Thyroid gland (tissue), 4 donors: ENCODE results near the gene CLPX. TPM values are rescaled to one million over a fixed set of nuclear protein-coding genes. Genes with fewer than 3 reads are reported as not detected.

ENCODE experiments used
- DNase-seq, 2 donors: peaks; one replicate each; pipeline ENCODE4 v3.0.0-alpha.2; 2019
- H3K27ac ChIP-seq, 3 donors: fragments of 200-600 bp; sonication (generic); 1 replicate in 2 of 3; 2 replicates in 1 of 3; pipeline ENCODE4 v1.5.1; 2016 to 2019; ENCODE audit warnings: mild to moderate bottlenecking in 1 of 3, moderate library complexity in 1 of 3
- H3K27me3 ChIP-seq: fragments of 200-600 bp; sonication (generic); one replicate; pipeline ENCODE4 v1.5.1; 2019
- H3K36me3 ChIP-seq, 2 donors: fragments of 200-600 bp; sonication (generic); one replicate each; pipeline ENCODE4 v1.5.1; 2016 to 2019
- H3K4me1 ChIP-seq, 2 donors: fragments of 200-600 bp; sonication (generic); one replicate each; pipeline ENCODE4 v1.5.1; 2017 to 2019
- H3K4me3 ChIP-seq, 3 donors: fragments of 200-600 bp; sonication (generic); replicated peaks in 1 of 3; 1 replicate in 2 of 3; 2 replicates in 1 of 3; pipeline ENCODE4 v1.5.1; 2016; ENCODE audit warnings: mild to moderate bottlenecking in 1 of 3
- H3K9me3 ChIP-seq: fragments of 200-600 bp; sonication (generic); one replicate; pipeline ENCODE4 v1.5.1; 2017
- POLR2A ChIP-seq, 2 donors: fragments of 450-650 bp; IDR thresholded peaks; one replicate each; pipeline ENCODE4 v1.6.1; 2017; ENCODE audit warnings: antibody characterized with exemption in 2 of 2, mild to moderate bottlenecking in 2 of 2, moderate library complexity in 1 of 2
- WGBS, 2 donors: methylation state at CpG; one replicate each; pipeline ENCODE4 v1.1.5; 2017; 5-methylcytosine and 5-hydroxymethylcytosine counted together
- intact Hi-C: fragments of 100-400 bp; cut with DNase I; formaldehyde crosslinking; loops from one replicate; pipeline ENCODE4 v1.15.1; 2023
- total RNA-seq, 4 donors: library from RNA; depleted of rRNA; stranded (reverse); fragments of >200 nt; gene quantifications; one replicate each; pipeline ENCODE4 v1.2.3, GENCODE V29; 2016
- TF ChIP-seq, protein P1 (sequence below), 6 experiments: fragments of 200-600 bp in 3 of 6; fragments of 450-650 bp in 3 of 6; sonication (generic) in 3 of 6; IDR thresholded peaks; one replicate each; pipeline ENCODE4 v1.5.1; 2016 to 2019; ENCODE audit warnings: antibody characterized with exemption in 6 of 6, mild to moderate bottlenecking in 2 of 6, inconsistent platforms in 1 of 6, moderate library complexity in 1 of 6

The CLPX gene
- total RNA-seq, 4 donors from 2014 or later = 37.9 to 57.5 (median 46.4) TPM

- Histone ChIP-seq H3K36me3 (no peaks in the 10 kb centered on the region), H3K9me3 (no peaks in the 10 kb centered on the region), H3K4me1 (peaks cover 19 to 33% of the 10 kb centered on the region in 2 donors), H3K27me3 (no peaks in the 10 kb centered on the region), H3K27ac (no peak overlapping the region), H3K4me3 (no peak overlapping the region)
- DNase-seq = no peak
- intact Hi-C loops = no loop called here
- WGBS, 2 donors = 94 to 99% methylated on average over 11 to 20 of the region's 20 CpGs
- TF ChIP-seq POLR2A (IDR thresholded peaks at IDR 0.05) = no peak
- TF ChIP-seq, protein P1, sequence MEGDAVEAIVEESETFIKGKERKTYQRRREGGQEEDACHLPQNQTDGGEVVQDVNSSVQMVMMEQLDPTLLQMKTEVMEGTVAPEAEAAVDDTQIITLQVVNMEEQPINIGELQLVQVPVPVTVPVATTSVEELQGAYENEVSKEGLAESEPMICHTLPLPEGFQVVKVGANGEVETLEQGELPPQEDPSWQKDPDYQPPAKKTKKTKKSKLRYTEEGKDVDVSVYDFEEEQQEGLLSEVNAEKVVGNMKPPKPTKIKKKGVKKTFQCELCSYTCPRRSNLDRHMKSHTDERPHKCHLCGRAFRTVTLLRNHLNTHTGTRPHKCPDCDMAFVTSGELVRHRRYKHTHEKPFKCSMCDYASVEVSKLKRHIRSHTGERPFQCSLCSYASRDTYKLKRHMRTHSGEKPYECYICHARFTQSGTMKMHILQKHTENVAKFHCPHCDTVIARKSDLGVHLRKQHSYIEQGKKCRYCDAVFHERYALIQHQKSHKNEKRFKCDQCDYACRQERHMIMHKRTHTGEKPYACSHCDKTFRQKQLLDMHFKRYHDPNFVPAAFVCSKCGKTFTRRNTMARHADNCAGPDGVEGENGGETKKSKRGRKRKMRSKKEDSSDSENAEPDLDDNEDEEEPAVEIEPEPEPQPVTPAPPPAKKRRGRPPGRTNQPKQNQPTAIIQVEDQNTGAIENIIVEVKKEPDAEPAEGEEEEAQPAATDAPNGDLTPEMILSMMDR (IDR thresholded peaks at IDR 0.05) = no peak
These were observed 21.6 kb upstream of the CLPX start for GRCh38 chr15:65206750-65207149.

GRCh38 chr15:65204931-65205660, 20.0 kb upstream of the CLPX start:
- intact Hi-C loops = no loop called here
- no peak overlapping the region for H3K27ac ChIP-seq
- no peak for TF ChIP-seq POLR2A (IDR thresholded peaks at IDR 0.05)
- TF ChIP-seq, protein P1 (IDR thresholded peaks at IDR 0.05) = no peak
- WGBS, 2 donors = 93 to 96% methylated on average over 12 of the region's 12 CpGs
- H3K4me1 ChIP-seq = peaks cover 9 to 16% of the 10 kb centered on the region in 2 donors
- no peaks in the 10 kb centered on the region for H3K36me3 ChIP-seq
- H3K27me3 ChIP-seq = no peaks in the 10 kb centered on the region
- no peak overlapping the region for H3K4me3 ChIP-seq
- DNase-seq = no peak
- H3K9me3 ChIP-seq = no peaks in the 10 kb centered on the region

- no peak overlapping the region for H3K27ac ChIP-seq
- H3K27me3 ChIP-seq = no peaks in the 10 kb centered on the region
- WGBS, 2 donors = 89 to 91% methylated on average over 6 of the region's 6 CpGs
- H3K9me3 ChIP-seq = no peaks in the 10 kb centered on the region
- intact Hi-C loops = no loop called here
- no peaks in the 10 kb centered on the region for H3K36me3 ChIP-seq
- peaks cover 3 to 9% of the 10 kb centered on the region in 2 donors for H3K4me1 ChIP-seq
- TF ChIP-seq POLR2A (IDR thresholded peaks at IDR 0.05) = no peak
- TF ChIP-seq, protein P1 (IDR thresholded peaks at IDR 0.05) = no peak
- no peak overlapping the region for H3K4me3 ChIP-seq
- no peak for DNase-seq
These were observed 19.2 kb upstream of the CLPX start for GRCh38 chr15:65204236-65204930.

GRCh38 chr15:65201918-65202317, 16.8 kb upstream of the CLPX start:
- DNase-seq = no peak
- TF ChIP-seq, protein P1 (IDR thresholded peaks at IDR 0.05) = no peak
- TF ChIP-seq POLR2A (IDR thresholded peaks at IDR 0.05) = no peak
- intact Hi-C loops = no loop called here
- 95 to 100% methylated on average over 1 of the region's 1 CpG for WGBS, 2 donors
- Histone ChIP-seq H3K4me3 (no peak overlapping the region), H3K9me3 (no peaks in the 10 kb centered on the region), H3K4me1 (no peaks in the 10 kb centered on the region), H3K36me3 (no peaks in the 10 kb centered on the region), H3K27me3 (no peaks in the 10 kb centered on the region), H3K27ac (no peak overlapping the region)

DNA sequence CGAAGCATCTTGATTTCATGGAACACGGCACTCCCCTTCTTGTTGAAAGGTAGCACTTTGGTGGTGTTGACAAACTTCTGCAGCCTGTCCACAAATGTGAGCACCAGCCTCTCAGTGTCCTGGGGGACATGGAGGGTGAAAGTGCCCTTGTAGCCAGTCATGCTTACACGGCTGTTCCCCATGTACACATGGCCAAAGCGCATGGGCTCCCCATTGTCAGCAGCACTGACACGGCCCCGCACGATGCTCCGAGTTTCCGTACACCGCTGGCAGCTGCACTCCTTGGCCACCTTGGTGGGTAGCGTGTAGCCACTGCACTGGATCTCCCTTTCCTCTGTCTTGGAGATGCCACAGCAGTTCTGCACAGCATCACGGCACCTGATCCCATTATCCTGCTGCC, 13.4 kb upstream of the CLPX start:
- TF ChIP-seq, protein P1 (IDR thresholded peaks at IDR 0.05) = no peak
- no peak for TF ChIP-seq POLR2A (IDR thresholded peaks at IDR 0.05)
- Histone ChIP-seq H3K27me3 (no peaks in the 10 kb centered on the region), H3K36me3 (no peaks in the 10 kb centered on the region), H3K27ac (no peak overlapping the region), H3K4me1 (peaks cover 0 to 10% of the 10 kb centered on the region in 2 donors), H3K4me3 (no peak overlapping the region), H3K9me3 (no peaks in the 10 kb centered on the region)
- WGBS, 2 donors = 96 to 98% methylated on average over 10 to 12 of the region's 12 CpGs
- DNase-seq = no peak
- intact Hi-C loops = no loop called here
